Psoas muscle (tissue), 8 donors: Measurements from ENCODE around the gene CMTM1. TPM values are rescaled to one million over a fixed set of nuclear protein-coding genes. Genes with fewer than 3 reads are reported as not detected.

ENCODE experiments used
- ATAC-seq, 4 donors: fragments of 200-7000 bp; cut with Tn5 transposase; one replicate each; pipeline ENCODE4 v1.9.1; 2020; ENCODE audit warnings: moderate library complexity in 3 of 4, mild to moderate bottlenecking in 2 of 4
- DNase-seq, 2 donors: peaks; one replicate each; pipeline ENCODE4 v3.0.0-alpha.2; 2020
- H3K27ac ChIP-seq: fragments of 200-600 bp; one replicate; pipeline ENCODE4 v1.8.0; 2022
- H3K27me3 ChIP-seq, 3 donors: fragments of 200-600 bp in 1 of 3; one replicate each; pipeline versions ENCODE4 v1.6.1 to v1.8.0; 2013 to 2022; ENCODE audit warnings: low read length in 2 of 3, mild to moderate bottlenecking in 2 of 3, moderate library complexity in 1 of 3; ENCODE audit not compliant: insufficient read depth in 3 of 3
- H3K36me3 ChIP-seq, 2 donors: fragments of 200-600 bp in 1 of 2; one replicate each; pipeline versions ENCODE4 v1.6.1 to v1.8.0; 2013 to 2022; ENCODE audit warnings: low read depth in 1 of 2, mild to moderate bottlenecking in 1 of 2, moderate library complexity in 1 of 2; ENCODE audit not compliant: insufficient read depth in 1 of 2
- H3K4me1 ChIP-seq: fragments of 200-600 bp; one replicate; pipeline ENCODE4 v1.8.0; 2022
- H3K4me3 ChIP-seq: fragments of 200-600 bp; one replicate; pipeline ENCODE4 v1.8.0; 2022; ENCODE audit warnings: mild to moderate bottlenecking
- H3K9me3 ChIP-seq: fragments of 200-600 bp; one replicate; pipeline ENCODE4 v1.8.0; 2022
- WGBS, 3 donors: extraction: QIAGEN DNeasy Blood & Tissue Kit; methylation state at CpG; one replicate each; pipeline versions ENCODE4 v1.1.6 to v1.1.7; 2013; 5-methylcytosine and 5-hydroxymethylcytosine counted together
- intact Hi-C, 2 donors: fragments of 100-400 bp; cut with DNase I; formaldehyde crosslinking; loops; one replicate each; pipeline versions ENCODE4 v1.11.0 to v1.14.2; 2022
- polyA plus RNA-seq, 3 donors: library from polyadenylated mRNA; stranded (reverse); fragments of 200-250 nt; gene quantifications; one replicate each; pipeline ENCODE4 v1.2.3, GENCODE V29; 2013
- total RNA-seq, 4 donors: library from RNA; stranded (reverse); fragmentation: NEBNext Ultra II Directional in 2 of 4; extraction: Animal tissue kit (Norgen Biotek cat#: 25700) in 2 of 4; gene quantifications; one replicate each; pipeline versions ENCODE4 v1.2.1 to v1.2.4, GENCODE V29; 2021 to 2023
- TF ChIP-seq, protein P1 (sequence below): fragments of 200-600 bp; IDR thresholded peaks from one replicate; pipeline ENCODE4 v1.8.0; 2022; ENCODE audit warnings: antibody characterized with exemption
- donor health status: healthy with polysubstance abuse.
- donor health status: DM: no; HTN: no; CAD: no; lungs with moderate emphysema.
- donor health status: Bipolar disorder and iron deficiency.
- donor health status: healthy.
- donor health status: DM: yes; HTN: yes; CAD: no.
- donor health status: DM: no; HTN: no; CAD: no.
- donor health status: DM: no; HTN: no; CAD: no.
- donor health status: DM: yes; HTN: yes; CAD: no.

CMTM1 gene
- total and polyA plus RNA-seq, 7 donors: 0.04 to 1.1 (median 0.50) TPM; not detected in 3

DNA sequence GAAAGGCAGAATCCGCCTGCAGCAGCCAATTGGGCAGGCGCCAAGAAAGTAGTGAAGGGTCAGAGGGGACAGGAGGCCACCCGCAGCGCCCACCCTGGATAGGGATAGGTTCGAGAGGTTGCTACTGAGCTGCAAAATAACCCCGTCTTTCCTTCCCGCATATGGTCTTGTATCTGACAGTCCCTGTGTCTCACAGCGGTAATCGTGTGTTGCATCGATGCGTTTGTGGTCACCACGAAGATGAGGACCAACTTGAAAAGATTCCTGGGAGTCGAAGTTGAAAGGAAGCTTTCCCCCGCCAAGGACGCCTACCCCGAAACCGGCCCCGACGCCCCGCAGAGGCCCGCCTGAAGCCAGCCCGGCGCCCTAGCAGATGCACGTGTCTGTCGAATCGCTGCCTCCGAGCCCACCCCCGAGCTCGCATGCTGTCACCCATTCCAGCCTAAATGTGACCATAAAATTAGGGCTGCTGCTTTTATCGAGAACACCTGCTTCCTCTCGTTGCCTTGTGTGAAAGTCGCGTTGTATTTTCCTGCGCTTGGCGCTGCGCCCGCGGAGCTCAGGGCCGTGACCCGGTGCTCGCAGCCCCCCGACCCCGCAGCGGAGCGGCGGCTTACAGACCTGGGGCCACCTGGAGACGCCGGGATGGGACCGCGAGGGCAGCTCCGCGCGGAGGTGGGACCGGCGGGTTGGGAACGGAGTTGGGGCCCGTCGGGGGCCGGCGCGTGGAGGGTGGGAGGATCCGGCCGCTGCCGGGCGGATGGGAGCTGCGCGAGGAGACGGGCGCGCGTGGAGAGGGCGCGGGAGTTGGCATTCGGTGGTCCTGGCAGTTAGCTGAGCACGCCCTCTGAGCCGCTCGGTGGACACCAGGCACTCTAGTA, 12.7 kb downstream of the CMTM1 start, which contains the start of gene CMTM2:
TSS of gene CMTM2 (plus strand) at position 813 of the 881 bp plus-strand sequence. CDS start 145 bp downstream, outside the sequence.
- ATAC-seq: peak in 3 of 4 donors; percentile 18 to 20 (median 19)
- Histone ChIP-seq H3K27ac (no peak within 1 kb of the TSS), H3K36me3 (no peaks in the 10 kb centered on the region), H3K27me3 (peaks cover 1 to 44% (median 3%) of the 10 kb centered on the region in 3 donors), H3K9me3 (no peaks in the 10 kb centered on the region), H3K4me1 (peaks cover 32% of the 10 kb centered on the region), H3K4me3 (peak within 1 kb of the TSS; percentile 51)
- peak in 1 of 2 donors; percentile 62 for DNase-seq
- 8 to 14% (median 14%) methylated on average over 60 to 77 of the region's 77 CpGs for WGBS, 3 donors
- TF ChIP-seq, protein P1, sequence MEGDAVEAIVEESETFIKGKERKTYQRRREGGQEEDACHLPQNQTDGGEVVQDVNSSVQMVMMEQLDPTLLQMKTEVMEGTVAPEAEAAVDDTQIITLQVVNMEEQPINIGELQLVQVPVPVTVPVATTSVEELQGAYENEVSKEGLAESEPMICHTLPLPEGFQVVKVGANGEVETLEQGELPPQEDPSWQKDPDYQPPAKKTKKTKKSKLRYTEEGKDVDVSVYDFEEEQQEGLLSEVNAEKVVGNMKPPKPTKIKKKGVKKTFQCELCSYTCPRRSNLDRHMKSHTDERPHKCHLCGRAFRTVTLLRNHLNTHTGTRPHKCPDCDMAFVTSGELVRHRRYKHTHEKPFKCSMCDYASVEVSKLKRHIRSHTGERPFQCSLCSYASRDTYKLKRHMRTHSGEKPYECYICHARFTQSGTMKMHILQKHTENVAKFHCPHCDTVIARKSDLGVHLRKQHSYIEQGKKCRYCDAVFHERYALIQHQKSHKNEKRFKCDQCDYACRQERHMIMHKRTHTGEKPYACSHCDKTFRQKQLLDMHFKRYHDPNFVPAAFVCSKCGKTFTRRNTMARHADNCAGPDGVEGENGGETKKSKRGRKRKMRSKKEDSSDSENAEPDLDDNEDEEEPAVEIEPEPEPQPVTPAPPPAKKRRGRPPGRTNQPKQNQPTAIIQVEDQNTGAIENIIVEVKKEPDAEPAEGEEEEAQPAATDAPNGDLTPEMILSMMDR: no peak
- intact Hi-C loops: no loop called here

DNA sequence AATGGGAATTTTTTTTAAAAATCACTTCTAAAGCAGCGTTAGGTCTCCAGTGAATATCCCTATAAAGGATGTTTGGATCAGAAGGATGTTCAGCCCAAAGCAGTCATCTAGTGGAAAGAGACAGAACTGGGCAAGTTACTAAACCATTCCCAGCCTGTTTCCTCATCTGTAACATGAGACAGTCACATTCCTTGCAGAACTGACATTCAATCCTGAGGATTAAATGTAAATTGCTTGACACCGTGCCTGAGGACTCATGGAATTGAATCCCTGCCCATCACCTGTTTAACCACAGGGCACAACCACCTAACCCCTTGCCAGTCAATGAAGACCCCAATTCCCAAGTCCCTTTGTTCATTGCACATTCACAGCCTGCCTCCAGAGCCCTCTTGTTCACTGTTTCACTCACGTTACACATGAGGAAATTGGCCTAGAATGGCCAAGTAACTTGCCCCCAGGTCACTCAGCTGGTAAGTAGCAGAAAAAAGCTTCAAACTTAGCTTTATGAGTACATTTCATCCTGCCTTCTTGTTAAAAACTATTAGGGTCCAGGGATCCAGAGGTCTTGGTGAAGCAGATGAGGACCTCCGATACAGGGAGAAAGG, 14.5 kb downstream of the CMTM1 start:
- ATAC-seq: peak; percentile 81 to 91 (median 86)
- Histone ChIP-seq H3K4me1 (peaks cover 32% of the 10 kb centered on the region), H3K9me3 (no peaks in the 10 kb centered on the region), H3K27ac (peak overlapping the region; percentile 32), H3K36me3 (no peaks in the 10 kb centered on the region), H3K27me3 (peaks cover 1 to 36% (median 3%) of the 10 kb centered on the region in 3 donors), H3K4me3 (no peak overlapping the region)
- intact Hi-C loops: loop anchor here in 1 of 2 donors (10.0 kb wide), 1 partner anchor 106 kb away; no protein-coding TSS in a partner anchor
- 41 to 50% (median 46%) methylated on average over 4 of the region's 4 CpGs for WGBS, 3 donors
- no peak for DNase-seq
- TF ChIP-seq, protein P1: peak; percentile 11

DNA sequence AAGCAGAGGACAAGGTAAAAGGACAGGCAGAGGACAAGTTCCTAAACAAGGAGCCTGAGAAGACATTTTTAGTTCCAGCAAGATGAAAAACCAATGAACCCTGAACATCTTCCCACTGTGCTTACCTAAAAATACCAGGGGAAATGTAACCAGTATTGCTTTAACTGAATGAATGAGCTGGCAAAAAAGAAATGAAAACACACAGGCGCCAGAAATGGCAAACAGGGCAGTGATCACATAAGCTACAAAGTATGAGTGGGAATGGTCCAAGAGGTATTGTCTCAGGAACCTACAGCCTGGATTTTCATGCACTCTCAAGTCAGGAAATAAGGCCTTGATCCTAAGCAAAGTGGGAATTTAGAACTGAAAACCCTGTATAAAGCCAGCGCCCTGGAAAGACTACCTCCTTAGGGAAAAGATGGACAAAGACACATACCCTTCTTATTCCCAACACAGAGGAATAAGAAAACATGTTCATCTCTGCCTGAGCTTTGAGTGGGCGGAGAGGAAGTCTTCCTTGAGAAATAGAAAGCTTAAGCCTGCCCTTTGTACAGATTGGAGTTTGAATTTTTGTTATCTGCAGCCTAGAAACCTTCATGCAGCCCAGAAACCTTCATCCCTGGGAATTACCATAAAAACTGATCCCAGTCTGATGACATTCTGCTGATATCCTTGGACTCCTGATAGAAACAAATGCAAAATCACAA, 15.2 kb downstream of the CMTM1 start:
- TF ChIP-seq, protein P1: no peak
- intact Hi-C loops: loop anchor here in 1 of 2 donors (10.0 kb wide), 1 partner anchor 107 kb away; no protein-coding TSS in a partner anchor
- H3K27ac ChIP-seq: peak overlapping the region; percentile 32

DNA sequence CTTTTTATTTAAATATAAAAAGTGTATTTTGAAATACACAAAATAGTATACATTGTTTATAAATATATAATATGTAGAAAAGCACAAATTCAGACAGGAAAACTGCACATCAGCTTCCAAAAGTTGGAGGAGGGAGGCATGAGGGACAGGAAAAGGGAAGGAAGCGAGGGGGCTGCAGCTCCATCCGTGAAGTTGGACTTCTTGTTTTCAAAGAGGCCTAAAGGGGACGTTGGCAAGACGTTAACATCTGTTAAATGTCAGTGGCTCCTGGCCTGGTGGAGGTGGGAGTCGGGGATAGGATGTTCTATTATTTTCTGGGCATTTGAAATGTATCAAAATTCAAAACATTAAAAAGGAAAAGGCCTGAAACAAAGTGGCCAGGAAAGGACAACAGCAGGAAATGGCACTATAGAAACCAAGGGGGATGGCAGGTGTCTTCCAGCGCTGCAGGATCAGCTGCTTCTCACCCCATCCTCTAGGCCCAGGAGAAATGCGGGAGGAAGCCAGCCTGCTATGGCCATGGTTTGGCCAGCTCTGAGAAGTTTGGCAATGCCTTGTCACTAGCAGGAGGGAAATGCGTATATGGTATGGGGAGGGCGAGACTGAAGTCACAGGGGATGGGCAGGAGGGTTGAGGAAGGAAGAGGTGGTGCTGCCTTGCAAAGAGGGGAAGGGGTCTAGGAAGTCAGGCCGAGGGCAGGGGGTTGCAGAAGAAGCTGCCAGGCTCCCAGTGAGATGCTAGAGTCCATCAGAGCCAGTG, 19.4 kb downstream of the CMTM1 start:
- Histone ChIP-seq H3K9me3 (no peaks in the 10 kb centered on the region), H3K4me3 (no peak overlapping the region), H3K27ac (no peak overlapping the region), H3K4me1 (peaks cover 11% of the 10 kb centered on the region), H3K36me3 (no peaks in the 10 kb centered on the region), H3K27me3 (no peaks in the 10 kb centered on the region)
- intact Hi-C loops: loop anchor here in 1 of 2 donors (10.0 kb wide), 1 partner anchor 111 kb away; no protein-coding TSS in a partner anchor
- ATAC-seq: peak in 1 of 4 donors; percentile 28
- TF ChIP-seq, protein P1: no peak
- WGBS, 3 donors: 63 to 69% (median 65%) methylated on average over 10 of the region's 10 CpGs
- no peak for DNase-seq

More for the DNA sequence above, 15.2 kb downstream of the CMTM1 start:
- ATAC-seq (no peak), DNase-seq (no peak)
- H3K4me1 ChIP-seq: peaks cover 32% of the 10 kb centered on the region
- H3K27me3 ChIP-seq: peaks cover 1 to 29% (median 3%) of the 10 kb centered on the region in 3 donors
- no peaks in the 10 kb centered on the region for H3K9me3 ChIP-seq
- 77 to 80% (median 80%) methylated on average over 3 of the region's 3 CpGs for whole genome bisulfite sequencing, 3 donors
- no peaks in the 10 kb centered on the region for H3K36me3 ChIP-seq
- H3K4me3 ChIP-seq: no peak overlapping the region
